GM19043 (cell line): ENCODE data around the gene ABCG8.

ENCODE experiments used
- ATAC-seq: cut with Tn5 transposase; IDR thresholded peaks from one replicate; pipeline ENCODE4 v1.9.1; 2021; ENCODE audit warnings: low read depth; ENCODE audit not compliant: unreplicated experiment

Gene ABCG8

DNA sequence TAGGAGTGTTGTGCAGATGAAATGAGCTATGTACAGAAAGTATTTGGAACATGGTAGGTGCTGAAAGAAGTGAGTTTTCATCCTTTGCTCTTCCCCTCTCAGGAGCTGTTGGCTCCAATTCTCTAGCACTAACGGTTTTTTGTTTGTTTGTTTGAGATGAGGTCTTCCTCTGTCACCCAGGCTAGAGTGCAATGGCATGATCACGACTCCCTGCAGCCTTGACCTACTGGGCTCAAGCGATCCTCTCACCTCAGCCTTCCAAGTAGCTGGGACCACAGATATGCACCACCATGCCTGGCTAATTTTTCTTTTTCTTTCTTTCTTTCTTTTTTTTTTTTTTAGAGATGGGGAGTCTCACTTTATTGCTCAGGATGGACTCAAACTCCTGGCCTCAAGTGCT is 12.9 kb upstream of the ABCG8 start:
- no peak for ATAC-seq

DNA sequence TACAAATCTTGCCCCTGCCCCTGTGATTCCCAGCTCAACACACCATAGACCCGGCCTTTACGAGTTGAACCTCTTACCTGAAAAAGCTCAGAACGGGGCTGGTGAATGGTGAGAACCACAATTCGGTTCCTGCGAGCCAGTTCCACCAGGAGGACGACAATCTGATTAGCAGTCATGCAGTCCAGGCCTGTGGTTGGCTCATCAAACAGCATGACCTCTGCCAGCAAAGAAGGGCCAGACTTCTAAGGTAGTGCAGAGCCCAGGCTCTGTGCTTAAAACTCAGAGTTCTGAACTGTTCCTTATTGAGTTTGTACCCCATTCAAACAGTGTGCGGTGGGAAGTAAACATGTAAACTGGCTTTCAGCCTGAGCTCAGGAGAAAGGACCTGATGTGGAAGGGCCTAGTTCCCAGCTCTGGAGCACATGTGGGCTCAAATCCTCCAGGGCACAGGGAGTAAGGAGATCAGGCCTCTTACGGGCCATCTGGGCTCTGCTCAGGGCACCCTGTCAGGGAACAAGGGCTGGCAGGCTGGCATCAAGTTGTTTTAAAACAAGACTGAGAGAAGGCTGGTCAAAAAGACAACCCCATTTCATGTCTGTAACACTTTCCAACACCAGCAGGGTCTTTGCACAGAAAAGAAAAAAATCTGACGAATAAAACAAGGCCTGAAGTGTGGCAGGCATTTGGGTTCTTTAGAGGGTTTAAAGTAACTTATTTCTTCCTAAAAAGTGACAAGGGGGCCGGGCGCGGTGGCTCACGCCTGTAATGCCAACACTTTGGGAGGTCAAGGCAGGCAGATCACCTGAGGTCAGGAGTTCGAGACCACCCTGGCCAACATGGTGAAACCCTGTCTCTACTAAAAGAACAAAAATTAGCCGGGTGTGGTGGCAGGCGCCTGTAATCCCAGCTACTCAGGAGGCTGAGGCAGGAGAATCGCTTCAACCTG is 12.2 kb upstream of the ABCG8 start:
- ATAC-seq: no peak

DNA sequence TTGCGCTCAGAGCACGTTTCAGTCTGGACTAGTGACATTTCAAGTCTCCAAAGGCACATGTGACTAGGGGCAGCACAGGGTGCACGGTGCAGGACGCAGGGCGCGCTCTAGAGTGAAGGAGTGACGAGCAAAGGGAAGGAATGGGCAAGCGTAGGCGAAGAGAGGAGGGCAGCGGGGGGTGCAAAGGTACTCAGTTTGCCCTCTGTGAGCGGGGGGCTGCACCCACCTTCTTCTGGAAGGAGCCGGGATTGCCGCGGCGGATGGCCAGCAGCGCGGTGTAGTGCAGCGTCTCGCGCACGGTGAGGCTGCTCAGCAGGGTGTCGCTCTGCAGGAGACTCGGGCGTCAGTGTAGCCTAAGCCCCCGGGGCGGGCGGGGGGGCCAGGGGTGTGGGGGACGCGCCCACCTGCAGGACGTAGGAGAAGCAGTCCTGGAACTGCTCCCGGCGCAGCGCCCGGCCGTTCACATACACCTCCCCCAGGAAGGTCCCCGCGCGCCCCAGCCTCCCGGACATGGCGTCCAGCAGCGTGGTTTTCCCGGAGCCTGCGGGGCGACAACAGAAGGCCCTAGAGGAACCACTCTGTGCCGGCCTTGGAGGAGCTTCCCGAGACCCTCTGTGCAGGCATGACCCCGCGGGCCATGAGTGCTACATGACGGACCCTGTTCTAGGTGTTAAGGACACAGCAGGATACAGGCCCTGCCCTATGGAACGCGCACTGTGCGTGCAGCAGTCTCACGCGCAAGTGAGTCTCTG is 7.1 kb upstream of the ABCG8 start:
- no peak for ATAC-seq

DNA sequence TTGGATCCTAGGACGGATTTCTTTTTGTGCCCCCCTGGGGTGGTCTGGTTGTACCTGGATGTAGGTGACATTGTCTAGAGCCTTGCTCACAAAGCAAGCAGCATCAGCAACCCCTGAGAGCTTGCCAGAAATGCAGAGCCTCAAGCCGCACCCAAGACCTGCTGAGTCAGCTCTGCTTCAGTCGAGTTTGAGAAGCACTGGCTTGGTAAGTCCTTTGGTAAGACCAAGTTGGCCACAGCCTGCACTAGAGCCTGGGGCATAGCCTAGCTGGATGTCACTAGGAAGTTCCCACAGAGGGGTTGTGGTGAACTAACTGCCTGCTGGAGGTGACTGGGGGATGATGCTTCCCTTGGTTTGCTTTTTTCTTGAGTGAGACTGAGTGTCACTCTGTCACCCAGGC is 6.3 kb upstream of the ABCG8 start:
- ATAC-seq: no peak

DNA sequence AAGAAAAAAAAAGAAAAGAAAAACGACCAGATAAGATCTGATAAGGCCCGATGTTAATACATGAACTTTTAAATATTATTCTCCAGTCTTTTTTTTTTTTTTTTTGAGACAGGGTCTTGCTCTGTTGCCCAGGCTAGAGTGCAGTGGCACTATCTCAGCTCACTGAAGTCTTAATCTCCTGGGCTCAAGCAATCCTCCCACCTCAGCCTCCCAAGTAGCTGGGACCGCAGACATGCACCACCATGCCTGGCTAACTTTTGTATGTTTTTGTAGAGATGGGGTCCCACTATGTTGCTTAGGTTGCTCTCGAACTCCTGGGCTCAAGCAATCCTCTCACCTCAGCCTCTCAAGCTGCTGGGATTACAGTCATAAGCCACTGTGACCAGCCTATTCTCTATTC is 1.7 kb upstream of the ABCG8 start:
- no peak for ATAC-seq

DNA sequence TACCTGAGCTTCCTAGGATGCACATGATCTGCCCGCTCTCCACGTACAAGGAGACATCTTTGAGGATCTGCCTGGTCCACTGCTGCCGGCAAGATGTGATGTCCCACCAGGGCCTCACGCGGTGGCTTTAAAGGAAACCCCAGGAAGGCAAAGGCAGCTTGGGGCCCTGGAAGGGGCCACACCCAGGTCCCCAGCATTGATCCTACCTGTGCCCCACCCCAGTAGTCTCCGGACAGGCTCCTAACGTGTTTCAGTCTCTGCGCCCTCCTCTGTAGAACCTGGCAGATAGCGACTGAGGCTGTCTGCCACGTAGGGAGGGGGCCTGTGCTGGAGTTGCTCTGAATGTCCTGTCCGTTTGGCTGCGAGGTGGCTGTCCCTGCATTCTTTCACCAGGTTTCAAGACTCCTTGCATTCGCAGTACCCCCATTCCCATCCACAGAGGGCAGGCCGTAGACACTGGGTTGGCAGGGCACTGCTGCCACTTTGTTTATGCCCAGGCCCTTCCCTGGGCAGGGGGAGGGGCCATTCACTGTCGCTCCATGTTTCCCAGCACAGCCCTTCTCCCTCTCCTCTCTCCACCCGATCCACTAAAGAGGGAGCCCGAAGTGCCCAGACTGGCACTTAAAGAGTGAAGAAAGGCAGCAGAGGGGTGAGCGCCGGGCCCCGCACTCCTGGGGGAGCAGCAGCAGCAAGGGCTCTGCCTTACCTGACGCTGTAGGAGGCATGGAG is 776 bp upstream of the ABCG8 start:
- no peak for ATAC-seq

DNA sequence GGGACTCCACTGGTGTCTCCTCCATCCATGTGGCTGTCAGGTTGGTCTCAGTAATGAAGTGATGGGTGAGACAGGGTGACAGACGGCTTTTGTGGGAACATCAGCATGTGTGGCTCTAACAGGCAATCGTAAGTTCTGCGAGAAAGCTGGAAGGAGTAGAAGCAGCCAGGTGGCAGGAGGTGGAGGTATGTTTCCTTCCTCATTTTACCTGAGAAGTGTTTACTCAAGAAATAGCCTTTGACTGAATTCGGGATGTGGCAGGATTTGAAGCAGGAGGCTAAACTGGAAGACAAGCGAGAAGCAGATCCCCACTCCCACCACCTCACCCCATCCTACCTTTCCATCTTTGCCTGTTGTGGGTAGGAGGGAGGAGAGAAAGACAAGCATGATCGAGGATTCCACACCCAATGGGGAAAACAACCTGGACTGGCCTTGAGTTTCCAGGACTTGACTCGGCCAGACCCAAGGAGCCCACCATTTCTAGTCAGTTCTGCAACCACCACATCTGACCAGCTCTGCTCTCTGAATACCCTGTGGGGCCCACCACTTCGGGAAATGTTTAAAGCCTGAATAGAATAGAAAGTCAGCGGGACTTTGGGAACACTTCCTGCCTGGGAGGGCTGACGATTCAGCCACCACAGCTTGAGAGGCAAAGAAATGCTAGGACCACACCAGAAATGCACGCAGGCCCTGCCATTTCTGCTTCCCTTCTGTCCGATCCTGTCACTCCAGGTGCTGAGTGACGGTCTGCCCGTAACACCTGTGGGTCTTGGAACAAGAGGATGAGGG is 1.2 kb downstream of the ABCG8 start:
- no peak for ATAC-seq

DNA sequence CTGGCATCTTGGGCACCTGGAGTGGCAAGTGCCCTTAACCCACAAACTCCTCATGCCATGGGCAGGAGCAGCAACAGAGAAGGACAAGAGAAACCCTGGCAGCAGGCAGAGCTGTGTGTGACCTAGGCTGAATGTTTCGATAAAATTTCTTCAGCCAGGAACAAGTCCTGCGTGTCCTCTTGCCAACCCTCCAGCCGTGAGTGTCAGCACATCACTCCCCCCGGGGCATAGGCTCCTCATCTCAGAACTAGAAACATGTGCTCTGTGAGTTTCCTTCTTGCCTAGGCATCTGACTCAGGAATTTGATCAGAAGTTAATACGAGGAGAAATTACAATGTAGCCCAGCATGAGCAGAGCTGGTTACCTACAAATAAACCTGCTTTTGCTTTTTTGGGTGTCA is 2.2 kb downstream of the ABCG8 start:
- ATAC-seq: no peak

DNA sequence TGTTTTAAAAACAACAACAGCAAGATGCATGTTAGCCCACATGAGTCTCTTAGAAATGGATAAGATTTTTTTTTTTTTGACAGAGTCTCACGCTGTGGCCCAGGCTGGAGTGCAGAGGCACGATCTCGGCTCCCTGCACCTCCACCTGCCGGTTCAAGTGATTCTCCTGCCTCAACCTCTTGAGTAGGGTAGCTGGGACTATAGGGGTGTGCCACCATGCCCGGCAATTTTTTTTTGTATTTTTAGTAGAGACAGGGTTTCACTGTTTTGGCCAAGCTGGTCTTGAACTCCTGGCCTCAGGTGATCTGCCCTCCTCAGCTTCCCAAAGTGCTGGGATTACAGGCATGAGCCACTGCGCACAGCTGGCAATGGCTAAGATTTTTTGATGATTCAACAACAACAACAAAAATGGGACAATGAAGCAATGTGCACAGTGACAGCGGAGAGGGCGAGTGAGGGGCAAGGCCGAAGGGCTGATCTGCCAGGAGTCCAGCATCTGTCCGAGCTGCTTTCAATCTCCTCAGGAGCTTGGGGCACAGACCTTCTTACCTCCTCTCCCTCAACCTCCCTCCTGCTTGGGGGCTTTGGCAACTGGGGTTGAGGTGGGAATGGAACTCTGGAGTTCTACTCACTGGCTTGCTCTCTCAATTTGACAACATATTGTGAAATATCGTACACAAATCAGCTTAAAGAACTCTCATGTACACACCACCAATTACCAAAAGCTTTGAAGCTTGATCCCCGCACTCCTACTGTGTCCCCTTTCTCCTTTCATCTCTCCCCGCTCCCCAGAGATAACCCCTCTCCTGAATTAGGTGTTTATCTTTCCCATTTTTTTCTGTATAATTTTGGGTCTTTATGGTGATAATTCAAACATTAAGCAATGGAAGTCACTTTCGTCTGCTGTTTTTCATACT is 3.4 kb downstream of the ABCG8 start:
- no peak for ATAC-seq

DNA sequence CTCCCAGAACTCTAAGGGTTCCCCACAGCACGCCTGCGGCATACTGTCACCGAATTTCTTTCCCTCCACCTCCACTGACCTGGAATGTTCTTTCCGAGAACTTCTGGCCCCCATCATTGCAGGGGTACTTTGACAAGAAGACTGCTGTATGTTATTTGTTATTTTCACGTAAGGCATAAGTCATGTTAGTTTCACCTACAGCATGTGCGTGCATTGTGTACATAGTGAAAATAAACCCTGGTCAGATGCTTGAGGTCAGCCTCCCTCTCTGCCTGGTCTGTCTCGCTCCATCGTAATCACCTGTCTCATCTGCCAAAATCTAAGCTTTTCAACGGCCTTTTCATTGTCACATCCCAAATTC is 4.1 kb downstream of the ABCG8 start:
- no peak for ATAC-seq

DNA sequence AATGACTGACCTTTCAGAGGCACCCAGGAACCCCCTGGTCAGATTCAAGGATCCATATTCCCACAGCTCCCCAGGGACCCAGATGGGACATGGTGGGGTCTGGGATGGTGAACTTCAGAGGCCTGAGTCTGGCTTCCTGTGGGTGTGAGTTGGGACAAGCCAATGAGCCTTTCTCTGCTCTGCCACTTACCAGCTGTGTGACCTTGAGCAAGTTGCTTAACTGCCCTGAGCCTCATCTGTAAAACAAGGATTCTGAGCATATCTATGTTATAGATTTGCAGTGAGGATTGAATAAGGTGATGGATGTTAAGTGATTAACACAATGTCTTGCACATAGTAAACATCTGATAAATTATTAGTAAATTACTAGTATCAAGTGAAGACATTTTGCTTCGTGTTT is 6.4 kb downstream of the ABCG8 start:
- ATAC-seq: no peak

DNA sequence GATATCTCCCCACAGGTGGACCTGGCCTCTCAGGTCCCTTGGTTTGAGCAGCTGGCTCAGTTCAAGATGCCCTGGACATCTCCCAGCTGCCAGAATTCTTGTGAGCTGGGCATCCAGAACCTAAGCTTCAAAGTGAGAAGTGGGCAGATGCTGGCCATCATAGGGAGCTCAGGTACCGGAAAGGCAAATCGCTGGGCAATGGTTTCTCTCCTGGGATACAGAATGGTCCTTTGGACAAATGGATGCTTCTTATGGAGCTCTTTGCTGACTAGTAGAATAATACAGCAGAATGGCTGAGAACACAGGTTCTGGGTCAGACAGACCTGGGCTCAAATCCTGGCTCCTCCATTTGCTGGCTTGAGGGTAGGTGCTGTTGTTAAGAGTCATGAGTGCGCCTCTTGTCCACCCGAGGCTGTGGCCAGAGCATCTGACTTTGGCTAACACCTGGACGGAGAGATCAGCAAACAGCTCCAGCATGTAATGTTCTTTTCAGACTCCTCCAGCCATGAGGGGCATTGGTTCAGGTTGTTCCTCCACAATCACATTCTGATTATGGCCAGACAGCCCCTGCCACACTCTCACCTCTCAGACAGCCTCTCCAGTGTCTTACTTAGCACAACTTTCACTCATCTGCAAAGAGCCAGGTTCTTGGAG is 7.5 kb downstream of the ABCG8 start:
- no peak for ATAC-seq

DNA sequence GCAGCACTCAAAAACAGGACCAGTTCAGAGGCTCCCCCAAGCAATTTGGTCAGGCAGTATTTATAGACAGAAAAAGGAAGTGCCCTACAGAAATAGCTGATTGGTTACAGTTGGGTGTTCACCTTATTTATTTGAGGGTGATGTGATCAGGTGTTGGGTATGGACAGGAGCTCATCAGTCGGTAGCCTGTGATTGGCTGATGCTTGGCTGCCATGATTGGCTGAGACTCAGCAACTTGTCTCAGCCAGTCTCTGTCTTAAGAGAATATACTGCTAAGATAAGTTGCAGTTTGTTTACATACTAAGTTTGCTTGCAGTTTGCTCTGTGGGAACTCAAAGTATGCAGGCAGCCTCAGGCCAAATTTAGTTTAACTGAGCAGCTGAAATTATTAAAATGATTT is 9.4 kb downstream of the ABCG8 start:
- no peak for ATAC-seq

DNA sequence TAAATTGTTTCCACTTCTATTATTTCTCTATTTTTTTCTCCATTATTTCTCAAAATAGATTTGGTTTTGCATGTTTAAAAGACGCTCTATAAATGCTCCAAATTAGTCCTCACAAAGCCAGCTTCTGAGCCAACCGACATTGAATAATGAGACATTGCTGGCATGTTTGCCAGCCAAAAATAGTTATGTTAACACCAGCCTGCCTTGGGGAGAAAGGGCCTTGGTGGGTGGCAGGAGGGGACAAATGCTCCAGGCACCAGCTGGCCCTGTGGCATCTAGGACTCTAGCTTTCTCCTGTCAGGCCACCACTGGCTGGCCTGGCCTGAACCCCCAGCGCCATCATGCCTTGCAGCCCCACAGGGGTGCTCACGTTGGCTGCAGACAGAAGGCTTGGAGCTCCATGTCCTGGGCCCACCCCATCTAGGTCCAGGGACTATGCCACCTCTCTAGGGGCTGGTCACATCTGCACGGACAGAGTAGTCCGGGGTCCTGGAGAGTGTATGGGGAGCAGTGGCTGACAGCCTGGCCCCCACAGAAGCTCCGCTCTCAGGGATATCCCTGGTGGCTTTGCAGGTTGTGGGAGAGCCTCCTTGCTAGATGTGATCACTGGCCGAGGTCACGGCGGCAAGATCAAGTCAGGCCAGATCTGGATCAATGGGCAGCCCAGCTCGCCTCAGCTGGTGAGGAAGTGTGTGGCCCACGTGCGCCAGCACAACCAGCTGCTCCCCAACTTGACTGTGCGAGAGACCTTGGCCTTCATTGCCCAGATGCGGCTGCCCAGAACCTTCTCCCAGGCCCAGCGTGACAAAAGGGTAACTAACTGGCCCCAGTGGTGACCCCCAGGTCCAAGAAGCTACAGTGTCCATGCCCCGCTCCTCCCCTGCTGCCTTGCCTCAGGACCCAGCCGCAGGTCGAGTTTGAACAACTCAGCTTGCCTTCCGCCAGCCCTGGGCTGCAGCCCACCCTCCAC is 12.5 kb downstream of the ABCG8 start:
- no peak for ATAC-seq

DNA sequence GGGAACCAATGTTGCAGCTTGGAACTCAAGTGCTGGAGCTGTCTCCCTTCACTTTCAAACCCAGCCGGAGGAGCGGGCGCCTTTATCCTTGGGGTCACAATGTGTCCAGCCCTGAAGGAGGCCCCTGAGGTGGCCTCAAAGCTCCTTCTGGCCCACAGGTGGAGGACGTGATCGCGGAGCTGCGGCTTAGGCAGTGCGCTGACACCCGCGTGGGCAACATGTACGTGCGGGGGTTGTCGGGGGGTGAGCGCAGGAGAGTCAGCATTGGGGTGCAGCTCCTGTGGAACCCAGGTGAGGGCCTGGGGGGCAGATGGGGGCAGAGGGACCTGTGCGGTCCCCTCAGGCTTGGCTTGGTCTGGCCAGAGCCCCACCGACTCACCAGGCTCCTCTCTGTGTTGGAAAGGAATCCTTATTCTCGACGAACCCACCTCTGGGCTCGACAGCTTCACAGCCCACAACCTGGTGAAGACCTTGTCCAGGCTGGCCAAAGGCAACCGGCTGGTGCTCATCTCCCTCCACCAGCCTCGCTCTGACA is 13.5 kb downstream of the ABCG8 start:
- no peak for ATAC-seq

DNA sequence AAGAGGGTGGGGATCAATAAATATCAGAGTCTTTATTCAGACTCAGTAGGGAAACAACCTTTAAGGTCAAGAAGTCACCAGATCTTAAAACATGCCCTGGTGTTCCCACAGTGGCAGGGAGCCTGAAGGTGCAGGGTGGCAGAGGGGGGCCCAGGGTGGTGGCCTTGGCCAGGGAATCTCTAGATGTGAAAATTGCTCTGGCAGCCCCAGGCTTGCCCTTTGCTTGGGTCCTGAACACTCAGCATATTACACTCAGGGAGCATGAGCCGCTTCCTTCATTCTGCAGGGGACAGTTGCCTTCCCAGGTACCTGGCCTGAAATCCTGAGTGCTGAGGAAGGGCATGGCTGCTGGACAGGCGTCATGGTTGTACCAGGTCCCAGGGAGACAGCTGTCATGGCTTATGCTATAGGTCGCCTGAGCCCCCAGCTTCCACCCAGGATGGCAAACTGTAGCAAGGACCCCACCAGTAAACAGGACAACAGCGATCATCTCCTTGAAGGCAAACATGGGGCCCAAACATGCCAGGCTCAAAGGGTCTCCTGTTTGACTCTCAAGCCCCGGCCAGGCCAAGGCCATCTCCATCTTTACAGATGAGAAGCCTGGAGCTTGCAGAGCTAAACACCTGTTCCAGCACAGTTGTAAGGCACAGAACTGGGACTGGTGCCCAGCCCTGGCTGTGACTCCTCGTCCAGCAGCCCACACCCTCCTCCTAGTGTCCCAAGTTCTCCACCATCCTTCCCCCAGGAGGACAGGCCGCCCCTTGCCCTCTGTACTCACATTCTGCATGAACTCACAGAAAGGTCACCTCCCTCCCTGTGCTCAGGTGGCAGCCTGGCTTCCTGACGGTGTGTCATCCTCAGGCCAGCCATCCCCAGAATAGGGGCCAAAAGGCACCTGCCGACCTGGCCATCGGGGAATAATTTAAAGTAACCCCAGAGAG is 14.6 kb downstream of the ABCG8 start:
- ATAC-seq: no peak

DNA sequence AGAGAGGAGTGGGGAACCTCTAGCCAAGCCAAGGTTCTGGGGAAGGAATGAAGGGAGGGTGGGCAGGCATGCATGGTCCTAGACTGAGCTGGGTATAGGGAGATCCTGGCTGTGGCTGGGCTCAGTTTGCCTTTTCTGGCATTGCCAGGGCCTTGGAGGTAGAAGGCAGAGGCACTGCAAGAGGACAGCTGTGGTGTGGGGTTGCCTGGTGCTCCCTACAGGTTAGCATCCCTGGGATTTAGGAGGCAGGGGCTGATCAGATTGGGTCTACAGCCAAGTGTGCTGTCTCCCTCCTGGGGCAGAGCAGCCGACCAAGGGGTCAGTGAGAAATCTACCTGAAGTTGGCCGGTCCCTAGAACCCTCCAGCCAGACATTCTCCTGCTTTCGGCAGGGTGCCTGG is 15.9 kb downstream of the ABCG8 start:
- no peak for ATAC-seq
